GM18517 (cell line): ENCODE results near the gene OSBPL2.

ENCODE experiments used
- ATAC-seq: cut with Tn5 transposase; IDR thresholded peaks from one replicate; pipeline ENCODE4 v1.9.1; 2021; ENCODE audit warnings: mild to moderate bottlenecking, moderate library complexity; ENCODE audit not compliant: unreplicated experiment

Gene OSBPL2

GRCh38 chr20:62333820-62334595 lies 95.7 kb downstream of the OSBPL2 start:
- ATAC-seq: no peak

GRCh38 chr20:62334881-62335280 lies 96.6 kb downstream of the OSBPL2 start:
- ATAC-seq: no peak

GRCh38 chr20:62335532-62335931 lies 97.2 kb downstream of the OSBPL2 start:
- ATAC-seq: no peak

- ATAC-seq: no peak
These were observed 98.0 kb downstream of the OSBPL2 start for GRCh38 chr20:62336329-62336728.

- ATAC-seq: no peak
These were observed 98.6 kb downstream of the OSBPL2 start for GRCh38 chr20:62336775-62337557.

GRCh38 chr20:62337558-62338293 lies 99.4 kb downstream of the OSBPL2 start:
- no peak for ATAC-seq

GRCh38 chr20:62338294-62338620 lies 99.9 kb downstream of the OSBPL2 start:
- ATAC-seq: no peak

GRCh38 chr20:62339647-62340062 lies 101.3 kb downstream of the OSBPL2 start:
- peak; percentile 61 for ATAC-seq

- ATAC-seq: no peak
These were observed 104.6 kb downstream of the OSBPL2 start for GRCh38 chr20:62342910-62343309.

GRCh38 chr20:62344092-62344491 lies 105.8 kb downstream of the OSBPL2 start:
- ATAC-seq: no peak

- ATAC-seq: no peak
These were observed 106.5 kb downstream of the OSBPL2 start for GRCh38 chr20:62344782-62345181.
